Liver (tissue), 3 donors: Measurements from ENCODE around the gene AKR1C3.
"Not testable (repeated sequence)": the region's sequence is repeated elsewhere in the genome, so short reads cannot be mapped to it uniquely, and the experiment has no call there.

Source experiments
- FOXA1 ChIP-seq: IDR thresholded peaks from 2 replicates; pipeline ENCODE4 v1.6.1; 2016; ENCODE audit warnings: antibody characterized with exemption
- JUND ChIP-seq, 2 donors: IDR thresholded peaks; 2 replicates each; pipeline ENCODE4 v1.6.1; 2016; ENCODE audit warnings: antibody characterized with exemption in 2 of 2
- MAX ChIP-seq: IDR thresholded peaks from 2 replicates; pipeline ENCODE4 v1.6.1; 2016; ENCODE audit warnings: antibody characterized with exemption
- TAF1 ChIP-seq: conservative IDR thresholded peaks from 2 replicates; pipeline ENCODE4 v1.6.1; 2016; ENCODE audit warnings: antibody characterized with exemption, mild to moderate bottlenecking
- TF ChIP-seq, protein P1 (sequence below): fragments of 150-350 bp; IDR thresholded peaks from 2 replicates; pipeline ENCODE4 v1.5.1; 2017; ENCODE audit warnings: improper control_type of control experiment, low read depth, low read length; ENCODE audit not compliant: missing input control
- TF ChIP-seq, protein P2 (sequence below): IDR thresholded peaks from 2 replicates; pipeline ENCODE4 v1.6.1; 2016; ENCODE audit warnings: antibody characterized with exemption, mild to moderate bottlenecking
- TF ChIP-seq, protein P3 (sequence below): IDR thresholded peaks from 2 replicates; pipeline ENCODE4 v1.6.1; 2016; ENCODE audit warnings: antibody characterized with exemption
- donor health status: healthy.
- donor health status: healthy.

- TF ChIP-seq, protein P1, sequence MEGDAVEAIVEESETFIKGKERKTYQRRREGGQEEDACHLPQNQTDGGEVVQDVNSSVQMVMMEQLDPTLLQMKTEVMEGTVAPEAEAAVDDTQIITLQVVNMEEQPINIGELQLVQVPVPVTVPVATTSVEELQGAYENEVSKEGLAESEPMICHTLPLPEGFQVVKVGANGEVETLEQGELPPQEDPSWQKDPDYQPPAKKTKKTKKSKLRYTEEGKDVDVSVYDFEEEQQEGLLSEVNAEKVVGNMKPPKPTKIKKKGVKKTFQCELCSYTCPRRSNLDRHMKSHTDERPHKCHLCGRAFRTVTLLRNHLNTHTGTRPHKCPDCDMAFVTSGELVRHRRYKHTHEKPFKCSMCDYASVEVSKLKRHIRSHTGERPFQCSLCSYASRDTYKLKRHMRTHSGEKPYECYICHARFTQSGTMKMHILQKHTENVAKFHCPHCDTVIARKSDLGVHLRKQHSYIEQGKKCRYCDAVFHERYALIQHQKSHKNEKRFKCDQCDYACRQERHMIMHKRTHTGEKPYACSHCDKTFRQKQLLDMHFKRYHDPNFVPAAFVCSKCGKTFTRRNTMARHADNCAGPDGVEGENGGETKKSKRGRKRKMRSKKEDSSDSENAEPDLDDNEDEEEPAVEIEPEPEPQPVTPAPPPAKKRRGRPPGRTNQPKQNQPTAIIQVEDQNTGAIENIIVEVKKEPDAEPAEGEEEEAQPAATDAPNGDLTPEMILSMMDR: not testable (repeated sequence)
- TF ChIP-seq, protein P2, sequence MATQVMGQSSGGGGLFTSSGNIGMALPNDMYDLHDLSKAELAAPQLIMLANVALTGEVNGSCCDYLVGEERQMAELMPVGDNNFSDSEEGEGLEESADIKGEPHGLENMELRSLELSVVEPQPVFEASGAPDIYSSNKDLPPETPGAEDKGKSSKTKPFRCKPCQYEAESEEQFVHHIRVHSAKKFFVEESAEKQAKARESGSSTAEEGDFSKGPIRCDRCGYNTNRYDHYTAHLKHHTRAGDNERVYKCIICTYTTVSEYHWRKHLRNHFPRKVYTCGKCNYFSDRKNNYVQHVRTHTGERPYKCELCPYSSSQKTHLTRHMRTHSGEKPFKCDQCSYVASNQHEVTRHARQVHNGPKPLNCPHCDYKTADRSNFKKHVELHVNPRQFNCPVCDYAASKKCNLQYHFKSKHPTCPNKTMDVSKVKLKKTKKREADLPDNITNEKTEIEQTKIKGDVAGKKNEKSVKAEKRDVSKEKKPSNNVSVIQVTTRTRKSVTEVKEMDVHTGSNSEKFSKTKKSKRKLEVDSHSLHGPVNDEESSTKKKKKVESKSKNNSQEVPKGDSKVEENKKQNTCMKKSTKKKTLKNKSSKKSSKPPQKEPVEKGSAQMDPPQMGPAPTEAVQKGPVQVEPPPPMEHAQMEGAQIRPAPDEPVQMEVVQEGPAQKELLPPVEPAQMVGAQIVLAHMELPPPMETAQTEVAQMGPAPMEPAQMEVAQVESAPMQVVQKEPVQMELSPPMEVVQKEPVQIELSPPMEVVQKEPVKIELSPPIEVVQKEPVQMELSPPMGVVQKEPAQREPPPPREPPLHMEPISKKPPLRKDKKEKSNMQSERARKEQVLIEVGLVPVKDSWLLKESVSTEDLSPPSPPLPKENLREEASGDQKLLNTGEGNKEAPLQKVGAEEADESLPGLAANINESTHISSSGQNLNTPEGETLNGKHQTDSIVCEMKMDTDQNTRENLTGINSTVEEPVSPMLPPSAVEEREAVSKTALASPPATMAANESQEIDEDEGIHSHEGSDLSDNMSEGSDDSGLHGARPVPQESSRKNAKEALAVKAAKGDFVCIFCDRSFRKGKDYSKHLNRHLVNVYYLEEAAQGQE: not testable (repeated sequence)
- not testable (repeated sequence) for TF ChIP-seq TAF1; MAX; JUND (IDR thresholded peaks at IDR 0.05); FOXA1
- TF ChIP-seq, protein P3, sequence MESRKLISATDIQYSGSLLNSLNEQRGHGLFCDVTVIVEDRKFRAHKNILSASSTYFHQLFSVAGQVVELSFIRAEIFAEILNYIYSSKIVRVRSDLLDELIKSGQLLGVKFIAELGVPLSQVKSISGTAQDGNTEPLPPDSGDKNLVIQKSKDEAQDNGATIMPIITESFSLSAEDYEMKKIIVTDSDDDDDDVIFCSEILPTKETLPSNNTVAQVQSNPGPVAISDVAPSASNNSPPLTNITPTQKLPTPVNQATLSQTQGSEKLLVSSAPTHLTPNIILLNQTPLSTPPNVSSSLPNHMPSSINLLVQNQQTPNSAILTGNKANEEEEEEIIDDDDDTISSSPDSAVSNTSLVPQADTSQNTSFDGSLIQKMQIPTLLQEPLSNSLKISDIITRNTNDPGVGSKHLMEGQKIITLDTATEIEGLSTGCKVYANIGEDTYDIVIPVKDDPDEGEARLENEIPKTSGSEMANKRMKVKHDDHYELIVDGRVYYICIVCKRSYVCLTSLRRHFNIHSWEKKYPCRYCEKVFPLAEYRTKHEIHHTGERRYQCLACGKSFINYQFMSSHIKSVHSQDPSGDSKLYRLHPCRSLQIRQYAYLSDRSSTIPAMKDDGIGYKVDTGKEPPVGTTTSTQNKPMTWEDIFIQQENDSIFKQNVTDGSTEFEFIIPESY: not testable (repeated sequence)
Observed at GRCh38 chr10:5119997-5120396, 25.8 kb downstream of the AKR1C3 start.
